SK-N-SH treated with all-trans-retinoic acid at 6 μM for 48 hours (cell line): Measurements from ENCODE around the gene MMP20.

Experiments used
- ATAC-seq: fragments of 200-7000 bp; cut with Tn5 transposase; 3 replicates; pipeline ENCODE4 v1.9.1; 2020; ENCODE audit warnings: mild to moderate bottlenecking, moderate library complexity
- ARNTL ChIP-seq: fragments of 450-650 bp; formaldehyde crosslinking; IDR thresholded peaks from 2 replicates; pipeline ENCODE4 v1.5.0; 2020; ENCODE audit warnings: low read depth, mild to moderate bottlenecking, moderate library complexity, borderline replicate concordance
- BACH2 ChIP-seq: fragments of 250-450 bp; sonication (Bioruptor Pico); IDR thresholded peaks from 2 replicates; pipeline ENCODE4 v1.9.0; 2021; ENCODE audit warnings: mild to moderate bottlenecking, borderline replicate concordance
- CSDC2 ChIP-seq: fragments of 250-450 bp; sonication (Bioruptor Pico); IDR thresholded peaks from 2 replicates; pipeline ENCODE4 v1.5.0; 2020; ENCODE audit warnings: mild to moderate bottlenecking, moderate library complexity
- CSRNP3 ChIP-seq: fragments of 250-450 bp; sonication (Bioruptor Pico); IDR thresholded peaks from 2 replicates; pipeline ENCODE4 v1.5.1; 2021; ENCODE audit warnings: mild to moderate bottlenecking, moderate library complexity
- ESRRG ChIP-seq: fragments of 250-450 bp; sonication (Bioruptor Pico); IDR thresholded peaks from 2 replicates; pipeline ENCODE4 v1.6.1; 2021; ENCODE audit warnings: mild to moderate bottlenecking
- GLIS3 ChIP-seq: fragments of 250-450 bp; sonication (Bioruptor Pico); IDR thresholded peaks from 2 replicates; pipeline ENCODE4 v1.5.0; 2020; ENCODE audit warnings: mild to moderate bottlenecking, moderate library complexity
- ISL1 ChIP-seq: fragments of 250-450 bp; sonication (Bioruptor Pico); IDR thresholded peaks from 2 replicates; pipeline ENCODE4 v2.1.2; 2022; ENCODE audit warnings: mild to moderate bottlenecking, moderate library complexity
- PATZ1 ChIP-seq: fragments of 250-450 bp; sonication (Bioruptor Pico); IDR thresholded peaks from 2 replicates; pipeline ENCODE4 v1.8.0; 2020; ENCODE audit warnings: mild to moderate bottlenecking, moderate library complexity, borderline replicate concordance
- POU6F1 ChIP-seq: fragments of 250-450 bp; sonication (Bioruptor Pico); IDR thresholded peaks from 2 replicates; pipeline ENCODE4 v1.8.0; 2021; ENCODE audit warnings: low read depth, mild to moderate bottlenecking, moderate library complexity, borderline replicate concordance
- RARB ChIP-seq: fragments of 250-450 bp; sonication (Bioruptor Pico); IDR thresholded peaks from 2 replicates; pipeline ENCODE4 v1.8.0; 2021; ENCODE audit warnings: mild to moderate bottlenecking, moderate library complexity
- SNAI2 ChIP-seq: fragments of 250-450 bp; sonication (Bioruptor Pico); IDR thresholded peaks from 2 replicates; pipeline ENCODE4 v1.5.0; 2020; ENCODE audit warnings: mild to moderate bottlenecking, moderate library complexity
- TSHZ2 ChIP-seq: fragments of 250-450 bp; sonication (Bioruptor Pico); IDR thresholded peaks from 2 replicates; pipeline ENCODE4 v1.5.0; 2020; ENCODE audit warnings: mild to moderate bottlenecking, moderate library complexity
- ZC3H10 ChIP-seq: fragments of 250-450 bp; sonication (Bioruptor Pico); IDR thresholded peaks from 2 replicates; pipeline ENCODE4 v1.5.1; 2021; ENCODE audit warnings: mild to moderate bottlenecking, moderate library complexity
- ZFP3 ChIP-seq: fragments of 250-450 bp; sonication (Bioruptor Pico); IDR thresholded peaks from 2 replicates; pipeline ENCODE4 v1.5.0; 2020; ENCODE audit warnings: mild to moderate bottlenecking, moderate library complexity
- ZNF8 ChIP-seq: fragments of 450-650 bp; formaldehyde crosslinking; IDR thresholded peaks from 2 replicates; pipeline ENCODE4 v1.5.0; 2020; ENCODE audit warnings: mild to moderate bottlenecking, moderate library complexity

The MMP20 gene

GRCh38 chr11:102654761-102655160 lies 29.6 kb upstream of the MMP20 start:
- TF ChIP-seq ISL1 (CRISPR knock-in tag) (no peak), RARB (CRISPR knock-in tag) (no peak), SNAI2 (CRISPR knock-in tag) (no peak), ZNF8 (no peak), GLIS3 (CRISPR knock-in tag) (no peak), PATZ1 (CRISPR knock-in tag) (no peak), ESRRG (CRISPR knock-in tag) (no peak)

GRCh38 chr11:102653744-102654291 lies 28.7 kb upstream of the MMP20 start:
- TF ChIP-seq RARB (CRISPR knock-in tag) (no peak), TSHZ2 (CRISPR knock-in tag) (no peak), CSRNP3 (CRISPR knock-in tag) (no peak), ARNTL (CRISPR knock-in tag) (no peak), GLIS3 (CRISPR knock-in tag) (no peak), POU6F1 (CRISPR knock-in tag) (no peak), CSDC2 (CRISPR knock-in tag) (no peak), BACH2 (CRISPR knock-in tag) (no peak), ZFP3 (CRISPR knock-in tag) (no peak)
- TF ChIP-seq, all 23 proteins: peak for 0
- ATAC-seq: no peak

More at GRCh38 chr11:102654761-102655160, 29.6 kb upstream of the MMP20 start:
- no peak for ATAC-seq

- no peak for ATAC-seq
- TF ChIP-seq TSHZ2 (CRISPR knock-in tag) (no peak), POU6F1 (CRISPR knock-in tag) (no peak), ZNF8 (no peak), ESRRG (CRISPR knock-in tag) (no peak), ZC3H10 (CRISPR knock-in tag) (no peak), SNAI2 (CRISPR knock-in tag) (no peak), CSRNP3 (CRISPR knock-in tag) (no peak)
Measured at GRCh38 chr11:102647430-102647829, 22.3 kb upstream of the MMP20 start.
